Testis (tissue), 2 donors: ENCODE data around the gene IL6R.

Source experiments
- CTCF ChIP-seq, 3 experiments: fragments of 450-650 bp in 2 of 3; fragments of 200-600 bp in 1 of 3; sonication (generic) in 1 of 3; IDR thresholded peaks; one replicate each; pipeline ENCODE4 v1.5.1; 2016 to 2019; ENCODE audit warnings: antibody characterized with exemption in 3 of 3, mild to moderate bottlenecking in 2 of 3, moderate library complexity in 1 of 3
- POLR2A ChIP-seq: fragments of 450-650 bp; IDR thresholded peaks from one replicate; pipeline ENCODE4 v1.6.1; 2017; ENCODE audit warnings: antibody characterized with exemption, mild to moderate bottlenecking, moderate library complexity

GRCh38 chr1:154431586-154432373 is 26.6 kb downstream of the IL6R start:
- no peak for TF ChIP-seq CTCF (IDR thresholded peaks at IDR 0.05)
- no peak for TF ChIP-seq POLR2A
